SH-SY5Y (cell line): ENCODE results near the gene DDX56.

ENCODE experiments used
- GATA2 ChIP-seq: IDR thresholded peaks from 2 replicates; pipeline ENCODE4 v1.6.1; 2011; ENCODE audit warnings: mild to moderate bottlenecking, low read depth, low read length
- GATA3 ChIP-seq: IDR thresholded peaks from 2 replicates; pipeline ENCODE4 v1.6.1; 2011; ENCODE audit warnings: low read depth, mild to moderate bottlenecking, low read length, moderate library complexity

DNA sequence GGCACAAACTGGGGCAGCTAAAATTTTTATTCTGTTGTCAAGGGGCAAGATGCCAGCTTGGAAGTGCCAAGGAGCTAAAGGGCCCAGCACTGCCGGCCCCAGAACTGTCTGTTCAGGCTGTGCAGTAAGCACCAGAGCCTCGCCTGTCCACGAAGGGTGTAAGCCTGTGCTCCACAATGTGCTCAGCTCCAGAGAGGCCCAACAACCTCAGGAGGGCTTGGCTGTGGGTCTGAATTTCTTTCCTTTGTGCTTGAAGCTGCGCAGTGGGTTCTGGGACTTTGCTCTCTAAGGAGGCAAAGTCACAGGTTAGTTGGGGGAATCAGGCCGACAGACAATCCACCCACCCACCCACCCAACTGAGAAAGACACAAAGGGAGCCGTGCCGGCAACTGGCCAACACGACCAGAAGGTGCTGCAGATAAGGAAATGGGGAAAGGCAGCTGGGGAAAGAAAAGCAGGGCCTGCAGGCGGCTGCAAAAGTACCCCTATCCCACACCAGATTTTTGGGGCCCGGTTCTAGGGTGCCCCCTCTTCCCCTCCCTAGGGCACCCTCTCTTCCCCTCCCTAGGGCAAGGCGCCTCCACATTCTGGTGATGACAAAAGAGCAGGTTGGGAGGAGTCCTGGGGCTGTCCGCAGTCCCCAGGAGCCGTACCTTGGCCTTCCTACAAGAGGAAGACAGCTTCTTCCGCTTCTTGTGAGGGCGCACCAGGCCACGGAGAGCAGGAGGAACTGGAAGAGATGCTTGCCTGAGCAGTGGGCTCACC lies 7.7 kb downstream of the DDX56 start:
- TF ChIP-seq GATA2 = no peak
- no peak for TF ChIP-seq GATA3
